ACC112 (cell line): ENCODE measurements around the gene PCLO.

ENCODE experiments used
- H2AFZ ChIP-seq: fragments of 200-600 bp; sonication (generic); one replicate; pipeline ENCODE4 v1.6.0; 2017; ENCODE audit warnings: antibody characterized with exemption, low read length; ENCODE audit not compliant: unreplicated experiment
- H3K27ac ChIP-seq: fragments of 200-600 bp; sonication (generic); 2 replicates; pipeline ENCODE4 v1.5.1; 2014; ENCODE audit warnings: low read depth, mild to moderate bottlenecking, antibody characterized with exemption, low read length, moderate library complexity
- H3K27me3 ChIP-seq: fragments of 200-600 bp; sonication (generic); 2 replicates; pipeline ENCODE4 v1.6.1; 2014; ENCODE audit warnings: mild to moderate bottlenecking, antibody characterized with exemption, low read length, moderate library complexity, mixed read lengths; ENCODE audit not compliant: insufficient read depth
- H3K36me3 ChIP-seq: fragments of 200-600 bp; sonication (generic); 2 replicates; pipeline ENCODE4 v1.6.1; 2016; ENCODE audit warnings: mild to moderate bottlenecking, antibody characterized with exemption, low read length, moderate library complexity, mixed read lengths; ENCODE audit not compliant: insufficient read depth
- H3K4me1 ChIP-seq: fragments of 200-600 bp; sonication (generic); one replicate; pipeline ENCODE4 v1.6.1; 2016; ENCODE audit warnings: low read length, mixed read lengths; ENCODE audit not compliant: insufficient read depth, unreplicated experiment, control insufficient read depth
- H3K4me3 ChIP-seq: fragments of 200-600 bp; sonication (generic); 2 replicates; pipeline ENCODE4 v1.5.1; 2014; ENCODE audit warnings: mild to moderate bottlenecking, low read depth, low read length
- H3K79me2 ChIP-seq: fragments of 200-600 bp; sonication (generic); one replicate; pipeline ENCODE4 v1.6.0; 2016; ENCODE audit warnings: low read length; ENCODE audit not compliant: control insufficient read depth, unreplicated experiment, insufficient read depth

Gene PCLO

DNA sequence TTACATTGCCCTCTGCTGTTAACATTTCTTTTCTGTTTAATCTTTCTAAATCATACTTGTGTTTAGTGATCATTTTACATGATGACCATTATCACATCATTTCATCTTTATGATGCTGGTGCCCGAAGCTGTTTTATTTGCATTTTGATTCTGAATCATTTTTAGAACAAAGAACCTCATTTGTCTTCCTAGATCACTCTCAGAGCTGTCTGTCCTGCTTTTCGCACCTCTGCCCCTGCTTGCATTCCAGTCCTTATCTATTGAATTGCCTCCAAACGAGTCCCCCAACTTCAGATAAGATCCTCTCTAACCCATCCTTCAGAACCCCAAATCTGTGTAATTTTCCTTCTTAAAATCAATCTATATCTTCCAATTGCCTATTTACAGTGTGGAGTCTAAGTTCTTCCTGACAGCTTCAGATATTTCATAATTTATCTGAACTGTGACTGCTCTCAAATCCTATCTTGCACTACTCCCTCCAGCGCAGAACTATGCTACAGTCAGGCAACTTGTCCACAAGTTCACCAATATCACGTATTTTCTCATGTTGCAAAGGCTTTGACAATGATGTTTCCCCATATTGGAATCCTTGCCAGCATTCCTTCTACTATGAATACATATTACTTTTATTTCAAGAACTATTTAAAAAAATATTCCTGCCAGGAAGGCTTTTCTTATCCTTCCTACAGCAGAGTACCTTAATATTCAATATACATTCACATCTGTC lies 372.6 kb downstream of the PCLO start:
- H3K4me3 ChIP-seq: no peak overlapping the region
- no peak overlapping the region for H3K27ac ChIP-seq
- no peaks in the 10 kb centered on the region for H3K36me3 ChIP-seq
- no peaks in the 10 kb centered on the region for H3K27me3 ChIP-seq
- H3K4me1 ChIP-seq: no peaks in the 10 kb centered on the region
- H2AFZ ChIP-seq: no peak overlapping the region
- H3K79me2 ChIP-seq: no peaks in the 10 kb centered on the region

DNA sequence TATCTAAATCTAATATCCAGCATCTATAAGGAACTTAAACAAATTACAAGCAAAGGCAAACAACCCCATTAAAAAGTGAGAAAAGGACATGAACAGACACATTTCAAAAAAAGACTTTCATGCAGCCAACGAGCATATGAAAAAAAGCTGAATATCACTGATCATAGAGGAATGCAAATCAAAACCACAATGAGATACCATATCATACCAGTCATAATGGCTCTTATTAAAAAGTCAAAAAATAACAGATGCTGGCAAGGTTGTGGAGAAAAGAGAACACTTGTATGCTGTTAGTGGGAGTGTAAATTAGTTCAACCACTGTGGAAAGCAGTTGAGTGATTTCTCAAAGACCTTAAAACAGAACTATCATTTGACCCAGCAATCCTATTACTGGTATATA lies 384.7 kb downstream of the PCLO start:
- Histone ChIP-seq H3K4me3 (no peak overlapping the region), H3K36me3 (no peaks in the 10 kb centered on the region), H3K79me2 (no peaks in the 10 kb centered on the region), H3K27me3 (no peaks in the 10 kb centered on the region), H2AFZ (no peak overlapping the region), H3K27ac (no peak overlapping the region), H3K4me1 (peaks cover 13% of the 10 kb centered on the region)

GRCh38 chr7:82762880-82763279 lies 399.8 kb downstream of the PCLO start:
- Histone ChIP-seq H3K36me3 (no peaks in the 10 kb centered on the region), H3K4me1 (no peaks in the 10 kb centered on the region), H3K27me3 (no peaks in the 10 kb centered on the region), H3K4me3 (no peak overlapping the region), H3K27ac (no peak overlapping the region), H2AFZ (no peak overlapping the region), H3K79me2 (no peaks in the 10 kb centered on the region)

DNA sequence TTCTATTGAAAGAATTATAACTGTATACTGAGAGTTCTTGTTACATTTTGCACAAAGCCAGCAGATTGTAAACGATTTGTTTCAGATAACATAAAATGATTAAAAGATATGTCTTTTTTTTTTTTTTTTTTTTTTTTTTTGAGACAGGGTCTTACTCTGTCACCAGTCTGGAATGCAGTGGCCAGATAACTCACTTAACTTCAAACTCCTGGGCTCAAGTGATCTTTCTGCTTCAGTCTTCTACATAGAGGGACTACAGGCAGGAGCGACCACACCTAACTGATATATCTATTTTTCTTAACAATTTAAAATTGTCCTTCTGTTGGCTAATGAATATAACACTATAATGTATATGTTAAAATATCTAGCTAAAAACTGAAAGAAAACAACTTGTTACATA lies 401.9 kb downstream of the PCLO start:
- Histone ChIP-seq H3K27ac (no peak overlapping the region), H3K4me1 (peaks cover under 1% of the 10 kb centered on the region), H3K79me2 (no peaks in the 10 kb centered on the region), H3K36me3 (no peaks in the 10 kb centered on the region), H3K4me3 (no peak overlapping the region), H2AFZ (no peak overlapping the region), H3K27me3 (no peaks in the 10 kb centered on the region)

DNA sequence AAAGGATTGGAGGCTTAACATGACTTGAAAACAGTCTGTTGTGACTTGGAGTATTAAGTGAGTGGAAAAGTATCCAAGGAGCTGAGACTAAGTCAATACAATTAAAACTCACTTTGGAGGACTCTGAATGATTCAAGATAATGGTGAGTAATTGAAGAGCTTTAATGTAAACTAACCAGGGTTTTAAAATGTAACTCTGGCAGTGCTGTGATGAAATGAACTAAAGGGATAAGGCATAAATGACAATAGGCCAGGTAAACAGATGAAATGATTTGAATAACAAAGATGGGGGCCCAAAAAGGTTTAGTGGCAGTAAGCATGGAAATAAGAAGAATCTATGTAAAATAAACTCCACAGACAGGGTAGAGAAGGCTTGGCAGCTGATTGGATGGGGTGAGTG lies 402.6 kb downstream of the PCLO start:
- H2AFZ ChIP-seq: no peak overlapping the region

DNA sequence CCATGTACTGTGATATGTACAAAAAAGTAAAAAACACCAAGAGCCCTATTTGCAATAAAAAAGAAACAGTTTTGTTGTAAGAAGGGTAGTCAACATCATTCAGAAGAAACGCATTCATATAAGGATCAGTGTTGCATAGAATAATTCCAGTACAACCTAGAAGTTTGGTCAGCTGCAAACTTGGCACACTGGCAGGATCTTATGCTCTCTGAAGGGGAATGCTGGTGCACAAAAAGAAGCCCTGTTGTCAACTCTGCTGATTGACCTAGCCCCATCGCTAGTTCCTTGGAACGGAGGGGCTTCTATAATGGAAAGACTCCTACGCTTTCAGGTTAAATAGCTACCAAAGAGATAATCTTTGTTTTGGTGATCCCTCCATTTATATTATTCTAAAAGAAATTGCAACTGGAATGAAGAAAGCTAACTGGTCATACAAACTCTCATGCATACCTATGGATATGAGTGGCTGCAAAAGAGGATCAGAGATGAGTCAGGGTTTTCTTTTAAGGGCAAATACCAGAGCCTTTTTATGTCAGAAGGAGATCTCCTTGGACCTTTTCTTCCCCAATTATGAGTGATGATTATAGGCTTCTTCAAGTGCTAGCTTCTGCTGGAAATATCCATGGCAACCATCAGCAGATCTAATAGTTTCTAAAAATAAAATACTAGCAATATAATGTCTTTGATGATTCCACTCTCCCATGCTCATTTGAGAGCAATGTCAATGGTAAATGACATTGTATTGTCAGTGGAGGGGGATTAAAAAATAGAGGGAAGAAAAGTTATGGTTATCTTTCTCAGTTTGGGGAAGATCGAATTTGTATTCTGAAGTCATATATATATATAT lies 406.8 kb downstream of the PCLO start:
- Histone ChIP-seq H3K4me3 (no peak overlapping the region), H3K4me1 (peaks cover 4% of the 10 kb centered on the region), H3K79me2 (no peaks in the 10 kb centered on the region), H3K36me3 (no peaks in the 10 kb centered on the region), H3K27me3 (no peaks in the 10 kb centered on the region), H3K27ac (no peak overlapping the region), H2AFZ (no peak overlapping the region)

More for the DNA sequence above, 402.6 kb downstream of the PCLO start:
- Histone ChIP-seq H3K27ac (no peak overlapping the region), H3K79me2 (no peaks in the 10 kb centered on the region), H3K27me3 (no peaks in the 10 kb centered on the region), H3K4me1 (peaks cover 4% of the 10 kb centered on the region), H3K36me3 (no peaks in the 10 kb centered on the region), H3K4me3 (no peak overlapping the region)

GRCh38 chr7:82750007-82750406 lies 412.7 kb downstream of the PCLO start:
- no peaks in the 10 kb centered on the region for H3K4me1 ChIP-seq
- no peaks in the 10 kb centered on the region for H3K27me3 ChIP-seq
- no peaks in the 10 kb centered on the region for H3K36me3 ChIP-seq
- H3K27ac ChIP-seq: no peak overlapping the region
- H3K79me2 ChIP-seq: no peaks in the 10 kb centered on the region
- H2AFZ ChIP-seq: no peak overlapping the region
- no peak overlapping the region for H3K4me3 ChIP-seq

DNA sequence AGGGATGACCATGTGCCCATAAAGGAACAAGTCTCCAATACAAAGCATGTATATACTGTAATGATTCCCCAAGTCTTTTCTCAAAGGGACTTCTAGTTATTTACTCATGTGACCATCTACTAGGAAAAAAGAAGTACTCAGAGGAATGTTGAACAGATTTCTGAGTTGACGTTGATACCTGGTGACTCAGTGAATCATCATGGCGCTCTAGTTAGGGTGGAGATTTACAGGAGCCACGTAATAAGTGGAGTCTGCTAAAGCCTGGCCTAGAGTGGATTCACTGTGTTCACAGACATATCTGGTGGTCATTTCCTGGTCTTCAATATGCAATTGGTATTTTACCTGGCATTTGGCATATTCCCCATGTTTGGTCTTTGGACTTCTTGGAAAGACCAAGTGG lies 416.9 kb downstream of the PCLO start:
- Histone ChIP-seq H3K27me3 (no peaks in the 10 kb centered on the region), H2AFZ (no peak overlapping the region), H3K27ac (no peak overlapping the region), H3K4me1 (no peaks in the 10 kb centered on the region), H3K4me3 (no peak overlapping the region), H3K79me2 (no peaks in the 10 kb centered on the region), H3K36me3 (no peaks in the 10 kb centered on the region)

- no peaks in the 10 kb centered on the region for H3K36me3 ChIP-seq
- H3K4me1 ChIP-seq: no peaks in the 10 kb centered on the region
These were observed 417.6 kb downstream of the PCLO start for GRCh38 chr7:82745117-82745516.

GRCh38 chr7:82742163-82742562 lies 420.5 kb downstream of the PCLO start:
- H2AFZ ChIP-seq: no peak overlapping the region
- no peaks in the 10 kb centered on the region for H3K4me1 ChIP-seq
- H3K4me3 ChIP-seq: no peak overlapping the region
- no peak overlapping the region for H3K27ac ChIP-seq
- H3K79me2 ChIP-seq: no peaks in the 10 kb centered on the region
- no peaks in the 10 kb centered on the region for H3K27me3 ChIP-seq
- no peaks in the 10 kb centered on the region for H3K36me3 ChIP-seq

More at GRCh38 chr7:82745117-82745516, 417.6 kb downstream of the PCLO start:
- Histone ChIP-seq H2AFZ (no peak overlapping the region), H3K27me3 (no peaks in the 10 kb centered on the region), H3K79me2 (no peaks in the 10 kb centered on the region), H3K4me3 (no peak overlapping the region), H3K27ac (no peak overlapping the region)

GRCh38 chr7:82741493-82741892 lies 421.2 kb downstream of the PCLO start:
- H3K79me2 ChIP-seq: no peaks in the 10 kb centered on the region
- no peak overlapping the region for H2AFZ ChIP-seq
- no peaks in the 10 kb centered on the region for H3K27me3 ChIP-seq
- H3K4me1 ChIP-seq: no peaks in the 10 kb centered on the region
- no peak overlapping the region for H3K4me3 ChIP-seq
- no peaks in the 10 kb centered on the region for H3K36me3 ChIP-seq
- H3K27ac ChIP-seq: no peak overlapping the region
